KBM-7 (cell line): ENCODE data around the gene SULT1C4.
A peak's percentile ranks its signal among the peaks of the same experiment; 100 is the strongest.
"Not testable (repeated sequence)": the region's sequence is repeated elsewhere in the genome, so short reads cannot be mapped to it uniquely, and the experiment has no call there.

Experiments
- DNase-seq: peaks from one replicate; pipeline ENCODE4 v3.0.0-alpha.2; 2015
- in situ Hi-C: fragments of 300-500 bp; cut with MboI; formaldehyde crosslinking; loops from 2 replicates; pipeline ENCODE4 v1.14.3; 2020; ENCODE audit warnings: low sequenced_read_pairs, low pct_unique_long_range_greater_than_20kb, mixed read lengths

The SULT1C4 gene

GRCh38 chr2:108403494-108403893, 25.7 kb downstream of the SULT1C4 start:
- DNase-seq: no peak
- in situ Hi-C loops: no loop called here

GRCh38 chr2:108404784-108405397, 27.1 kb downstream of the SULT1C4 start:
- DNase-seq: no peak
- in situ Hi-C loops: no loop called here

GRCh38 chr2:108407864-108408729, 30.3 kb downstream of the SULT1C4 start:
- in situ Hi-C loops: no loop called here
- no peak for DNase-seq

GRCh38 chr2:108409768-108410167, 32.0 kb downstream of the SULT1C4 start:
- in situ Hi-C loops: no loop called here
- no peak for DNase-seq

GRCh38 chr2:108412995-108413710, 35.4 kb downstream of the SULT1C4 start:
- in situ Hi-C loops: no loop called here
- no peak for DNase-seq

- in situ Hi-C loops: no loop called here
- DNase-seq: no peak
Measured at GRCh38 chr2:108413711-108414095, 35.9 kb downstream of the SULT1C4 start.

- DNase-seq: no peak
- in situ Hi-C loops: no loop called here
Measured at GRCh38 chr2:108414256-108414876, 36.6 kb downstream of the SULT1C4 start.

- in situ Hi-C loops: no loop called here
- no peak for DNase-seq
Measured at GRCh38 chr2:108414945-108415344, 37.2 kb downstream of the SULT1C4 start.

- in situ Hi-C loops: no loop called here
- DNase-seq: no peak
Measured at GRCh38 chr2:108417254-108417653, 39.5 kb downstream of the SULT1C4 start.

GRCh38 chr2:108418416-108418815, 40.7 kb downstream of the SULT1C4 start:
- in situ Hi-C loops: no loop called here

GRCh38 chr2:108423067-108423466, 45.3 kb downstream of the SULT1C4 start:
- DNase-seq: no peak
- in situ Hi-C loops: no loop called here

More at GRCh38 chr2:108418416-108418815, 40.7 kb downstream of the SULT1C4 start:
- DNase-seq: no peak

GRCh38 chr2:108423502-108424251, 45.9 kb downstream of the SULT1C4 start:
- DNase-seq: no peak
- in situ Hi-C loops: no loop called here

- DNase-seq: no peak
Measured at GRCh38 chr2:108428286-108429009, 50.7 kb downstream of the SULT1C4 start.

GRCh38 chr2:108435578-108435977, 57.8 kb downstream of the SULT1C4 start:
- not testable (repeated sequence) for DNase-seq

More at GRCh38 chr2:108428286-108429009, 50.7 kb downstream of the SULT1C4 start:
- in situ Hi-C loops: no loop called here

GRCh38 chr2:108436976-108437375, 59.2 kb downstream of the SULT1C4 start:
- in situ Hi-C loops: no loop called here

More at GRCh38 chr2:108435578-108435977, 57.8 kb downstream of the SULT1C4 start:
- in situ Hi-C loops: not testable (repeated sequence)

More at GRCh38 chr2:108436976-108437375, 59.2 kb downstream of the SULT1C4 start:
- peak; percentile 54 for DNase-seq
